Epithelial cell of esophagus (primary cell): Measurements from ENCODE around the gene SP7.
A peak's percentile ranks its signal among the peaks of the same experiment; 100 is the strongest.

ENCODE experiments used
- DNase-seq: peaks from one replicate; pipeline ENCODE4 v3.0.0; 2010; ENCODE audit warnings: low read depth
- H3K4me3 ChIP-seq: 2 replicates; pipeline ENCODE4 v1.5.1; 2011; ENCODE audit warnings: mild to moderate bottlenecking, low read length, control low read depth
- TF ChIP-seq, protein P1 (sequence below): IDR thresholded peaks from 2 replicates; pipeline ENCODE4 v1.5.1; 2011; ENCODE audit warnings: low read depth, mild to moderate bottlenecking, low read length, control low read depth, inconsistent platforms; ENCODE audit not compliant: insufficient read depth; ENCODE audit errors: missing control alignments

Gene SP7

DNA sequence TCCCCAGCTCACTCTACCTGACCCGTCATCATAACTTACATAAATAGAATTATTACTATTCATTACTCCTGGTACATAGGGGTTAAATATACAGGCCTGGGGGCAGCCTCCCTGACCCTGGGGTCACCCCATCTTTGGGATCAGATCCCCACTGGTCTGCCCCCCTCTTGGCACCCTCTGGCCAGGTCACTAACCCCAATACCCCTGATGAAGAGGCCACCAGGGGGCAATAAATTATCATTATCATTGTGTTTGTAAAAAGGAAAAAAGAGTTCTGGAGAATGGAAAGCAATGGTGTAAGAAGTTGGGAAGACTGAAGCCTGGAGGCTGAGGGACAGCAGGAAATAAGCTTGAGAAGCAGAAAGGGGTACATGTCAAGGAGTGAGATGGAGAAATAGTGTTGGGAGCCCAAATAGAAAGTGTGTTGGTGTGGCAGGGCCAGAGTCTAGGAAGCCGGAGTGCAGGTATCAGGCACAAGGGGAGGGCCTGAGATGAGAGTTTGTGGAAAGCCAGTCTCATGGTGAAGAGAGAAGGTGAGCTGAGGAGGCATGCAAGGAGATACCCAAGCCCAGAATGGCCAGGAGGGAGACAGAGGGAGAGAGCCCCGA, 8.6 kb downstream of the SP7 start:
- TF ChIP-seq, protein P1, sequence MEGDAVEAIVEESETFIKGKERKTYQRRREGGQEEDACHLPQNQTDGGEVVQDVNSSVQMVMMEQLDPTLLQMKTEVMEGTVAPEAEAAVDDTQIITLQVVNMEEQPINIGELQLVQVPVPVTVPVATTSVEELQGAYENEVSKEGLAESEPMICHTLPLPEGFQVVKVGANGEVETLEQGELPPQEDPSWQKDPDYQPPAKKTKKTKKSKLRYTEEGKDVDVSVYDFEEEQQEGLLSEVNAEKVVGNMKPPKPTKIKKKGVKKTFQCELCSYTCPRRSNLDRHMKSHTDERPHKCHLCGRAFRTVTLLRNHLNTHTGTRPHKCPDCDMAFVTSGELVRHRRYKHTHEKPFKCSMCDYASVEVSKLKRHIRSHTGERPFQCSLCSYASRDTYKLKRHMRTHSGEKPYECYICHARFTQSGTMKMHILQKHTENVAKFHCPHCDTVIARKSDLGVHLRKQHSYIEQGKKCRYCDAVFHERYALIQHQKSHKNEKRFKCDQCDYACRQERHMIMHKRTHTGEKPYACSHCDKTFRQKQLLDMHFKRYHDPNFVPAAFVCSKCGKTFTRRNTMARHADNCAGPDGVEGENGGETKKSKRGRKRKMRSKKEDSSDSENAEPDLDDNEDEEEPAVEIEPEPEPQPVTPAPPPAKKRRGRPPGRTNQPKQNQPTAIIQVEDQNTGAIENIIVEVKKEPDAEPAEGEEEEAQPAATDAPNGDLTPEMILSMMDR, result peak; percentile 19
- no peak for DNase-seq

DNA sequence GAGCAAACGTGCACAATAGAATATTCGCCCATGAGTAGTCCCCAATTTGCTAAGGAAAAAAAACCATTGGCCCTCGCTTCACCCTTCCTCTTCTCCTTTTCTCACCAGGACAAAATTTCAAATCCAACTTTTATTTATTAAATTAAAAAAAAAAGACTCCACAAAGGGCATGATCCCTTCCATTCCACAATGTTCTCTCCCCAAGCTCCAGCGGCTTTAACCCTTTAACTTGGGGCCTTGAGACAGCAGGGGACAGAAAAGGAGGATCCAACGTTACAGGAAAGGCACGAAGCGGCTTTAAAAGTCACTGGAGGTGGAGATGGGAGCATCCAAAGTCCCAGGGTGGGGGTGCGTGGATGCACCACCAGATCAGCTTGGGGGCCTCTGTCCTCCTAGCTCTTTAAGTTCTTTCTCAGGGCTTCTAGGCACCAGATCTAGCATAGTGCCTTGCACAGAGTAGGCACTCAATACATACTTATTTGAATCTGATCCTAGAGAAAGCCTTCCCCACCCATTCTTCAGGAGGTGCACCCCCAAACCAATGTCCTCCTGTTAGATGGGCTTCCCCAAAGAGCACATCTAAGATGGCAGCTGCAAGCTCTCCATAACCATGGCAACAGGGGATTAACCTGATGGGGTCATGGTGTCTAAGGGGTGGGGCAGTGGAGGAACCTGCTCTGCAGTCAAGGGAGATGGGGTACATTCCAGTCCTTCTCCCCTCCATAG, 9.5 kb downstream of the SP7 start:
- TF ChIP-seq, protein P1, result no peak
- DNase-seq, result no peak
- no peak overlapping the region for H3K4me3 ChIP-seq

More for the DNA sequence above, 8.6 kb downstream of the SP7 start:
- no peak overlapping the region for H3K4me3 ChIP-seq

DNA sequence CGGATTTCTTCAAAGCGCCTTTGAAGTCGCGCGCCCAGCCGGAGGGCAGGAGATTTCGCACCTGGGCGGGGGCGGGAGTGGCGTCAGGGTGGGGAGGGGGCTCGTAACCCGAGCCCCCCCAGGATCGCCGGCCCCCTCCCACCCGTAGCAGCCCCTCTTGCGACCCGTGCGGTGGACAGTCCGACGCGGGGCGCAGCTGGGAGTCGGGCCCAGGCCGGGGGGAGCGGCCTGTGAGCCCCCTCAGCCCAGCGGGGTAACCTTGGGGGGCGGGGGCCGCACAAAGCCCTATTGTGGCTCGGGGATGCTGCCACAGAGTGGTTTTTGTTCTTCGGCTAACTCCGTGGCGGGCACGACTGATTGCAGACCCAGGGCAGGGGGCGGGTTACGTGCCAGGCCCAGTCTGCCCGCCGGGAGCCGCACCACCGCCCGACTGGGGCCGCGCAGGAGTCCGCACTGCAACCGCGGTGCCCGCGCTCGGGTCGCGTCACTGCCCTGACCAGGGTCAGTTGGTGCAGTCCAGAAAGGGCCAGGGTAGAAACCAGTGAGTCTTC, 10.6 kb downstream of the SP7 start:
- H3K4me3 ChIP-seq, result peak overlapping the region; percentile 49
- TF ChIP-seq, protein P1, result no peak
- no peak for DNase-seq

DNA sequence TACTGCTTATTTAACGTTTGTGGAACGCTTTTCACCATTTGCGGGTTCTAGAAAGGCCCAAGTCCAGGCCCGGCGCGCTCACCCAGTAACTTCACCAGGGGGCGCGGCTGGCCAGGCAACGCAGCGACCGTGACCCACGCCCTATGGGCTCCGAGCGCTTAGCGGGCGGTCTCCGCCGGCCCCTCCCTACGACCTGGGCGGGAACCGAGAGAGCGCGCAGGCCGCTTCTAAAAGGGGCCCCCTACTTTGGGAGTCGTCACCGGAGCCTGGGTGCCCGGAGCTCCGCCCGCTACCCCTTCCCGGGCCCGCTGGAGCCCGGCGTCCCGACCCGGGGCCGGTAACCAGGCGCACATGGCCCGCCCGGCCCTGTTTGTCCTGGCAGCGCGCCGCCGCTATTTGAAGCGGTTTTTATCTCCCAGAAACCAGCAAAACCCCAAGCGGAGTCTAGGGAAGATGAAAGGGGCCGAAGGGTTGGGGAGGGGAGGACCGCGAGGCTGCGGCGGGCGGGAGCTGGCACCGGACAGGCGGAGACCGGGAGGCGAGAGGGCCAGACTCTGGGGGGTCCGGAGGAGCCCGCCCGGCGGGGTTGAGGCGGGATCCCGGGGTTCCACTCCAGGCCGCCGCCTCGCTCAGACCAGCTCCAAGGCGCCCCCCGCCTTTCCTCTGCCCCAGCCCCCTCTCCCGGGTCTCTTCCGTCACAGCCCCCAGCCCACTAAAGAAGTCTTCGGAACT, 11.2 kb downstream of the SP7 start:
- TF ChIP-seq, protein P1, result peak; percentile 66
- H3K4me3 ChIP-seq, result peak overlapping the region; percentile 49
- peak; percentile 89 for DNase-seq

DNA sequence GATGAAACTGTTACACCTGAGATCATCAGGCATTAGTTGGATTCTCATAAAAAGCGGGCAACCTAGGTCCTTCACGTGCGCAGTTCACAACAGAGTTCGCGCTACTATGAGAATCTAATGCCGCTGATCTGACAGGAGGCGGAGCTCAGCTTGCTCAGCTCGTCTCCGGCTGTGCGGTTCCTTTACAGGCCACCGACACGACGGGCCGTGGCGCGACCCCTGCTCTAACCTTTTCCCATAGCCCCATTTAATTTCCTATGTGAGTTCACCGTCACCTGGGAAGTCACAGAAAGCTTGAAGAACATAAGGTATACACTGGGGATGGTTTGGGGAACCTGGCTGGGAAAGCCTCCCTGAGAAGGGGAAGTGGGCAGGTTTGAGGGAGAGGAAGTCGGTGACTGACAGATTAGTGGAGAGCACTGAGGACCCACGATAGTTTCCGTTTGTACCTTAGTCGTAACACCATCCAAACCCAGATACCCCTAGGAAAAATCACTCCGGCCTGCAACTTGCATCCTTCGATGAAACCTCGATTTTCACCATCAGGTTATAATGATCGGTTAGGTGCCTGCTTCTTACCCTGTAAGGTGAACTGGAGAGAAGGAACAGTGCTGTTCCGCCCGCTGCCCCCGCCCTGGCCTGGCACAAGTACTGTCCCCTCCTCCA, 11.9 kb downstream of the SP7 start:
- peak overlapping the region; percentile 49 for H3K4me3 ChIP-seq
- TF ChIP-seq, protein P1, result no peak
- DNase-seq, result no peak

DNA sequence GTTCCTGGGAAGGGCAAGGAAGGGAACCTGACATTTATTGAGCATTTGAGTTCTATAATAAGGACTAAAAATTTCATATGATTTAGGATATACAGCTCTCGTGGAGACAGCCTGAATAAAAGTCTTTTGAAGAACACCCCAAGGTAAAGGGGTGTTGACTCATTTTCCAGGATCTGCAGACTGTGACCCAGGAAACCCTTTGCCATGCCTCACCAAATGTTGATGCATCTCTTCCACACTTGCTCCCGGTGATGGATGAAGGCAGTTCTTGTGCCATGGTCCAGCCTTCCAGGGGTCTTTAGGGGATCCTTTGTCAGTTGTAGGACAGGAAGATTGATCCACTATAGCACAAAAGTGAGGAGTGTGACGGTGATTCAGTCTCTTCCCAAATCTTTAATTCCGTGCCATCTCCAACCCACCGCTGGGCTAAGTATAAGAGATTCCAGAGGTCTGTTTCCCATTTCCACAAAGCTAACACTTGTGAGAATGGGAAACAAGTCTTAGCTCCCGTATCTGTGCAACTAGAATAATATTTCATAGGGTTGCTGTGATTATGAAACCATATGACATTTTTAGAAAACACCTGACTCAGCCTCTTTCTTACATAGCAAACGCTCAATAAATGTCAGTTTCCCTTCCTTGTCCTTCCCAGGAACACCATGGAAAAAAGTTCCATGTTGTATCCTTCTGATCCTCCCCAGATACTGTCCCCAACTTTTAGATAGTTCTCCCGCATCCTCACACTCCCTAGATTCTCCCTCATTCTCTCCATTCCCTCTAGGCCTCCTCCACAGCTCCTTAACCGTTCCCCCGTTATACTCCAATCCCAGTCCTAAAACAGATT, 15.6 kb downstream of the SP7 start:
- peak overlapping the region; percentile 92 for H3K4me3 ChIP-seq
- DNase-seq, result no peak

More for the DNA sequence above, 15.6 kb downstream of the SP7 start:
- TF ChIP-seq, protein P1, result no peak
